Measurements from ENCODE around the gene KIAA0319L. TPM values are rescaled to one million over a fixed set of nuclear protein-coding genes. Genes with fewer than 3 reads are reported as not detected.
A peak's percentile ranks its signal among the peaks of the same experiment; 100 is the strongest.

Gene KIAA0319L
- polyA plus RNA-seq, 1 donor from 2014 or later = 38.1 TPM

- no peaks in the 10 kb centered on the region for H3K27me3 ChIP-seq (ENCODE audit: insufficient read depth, low read depth, low read length)
- peaks cover 6% of the 10 kb centered on the region for H3K79me2 ChIP-seq (replicated peaks; ENCODE audit: insufficient read depth, low read length)
- no peaks in the 10 kb centered on the region for H3K9me2 ChIP-seq (ENCODE audit: insufficient read depth, low read length)
- H4K20me1 ChIP-seq (ENCODE audit: insufficient read depth) = no peaks in the 10 kb centered on the region
- no peaks in the 10 kb centered on the region for H3K36me3 ChIP-seq (ENCODE audit: insufficient read depth, low read length)
- no peak overlapping the region for H3K27ac ChIP-seq (ENCODE audit: low read length)
- peaks cover 5% of the 10 kb centered on the region for H3F3A ChIP-seq (ENCODE audit: insufficient read depth, low read length, poor library complexity, severe bottlenecking)
- no peak for TF ChIP-seq SMC3 (conservative IDR thresholded peaks at IDR 0.05; ENCODE audit: poor library complexity)
- TF ChIP-seq MXI1 (conservative IDR thresholded peaks at IDR 0.05; ENCODE audit: poor library complexity, severe bottlenecking) = no peak
- TF ChIP-seq RAD21 (conservative IDR thresholded peaks at IDR 0.05) = no peak
- TF ChIP-seq EZH2 (IDR thresholded peaks at IDR 0.05; ENCODE audit: borderline replicate concordance, insufficient read depth, low read length, poor library complexity, severe bottlenecking) = no peak
- no peak for TF ChIP-seq POLR2AphosphoS5 (IDR thresholded peaks at IDR 0.05)
- no peak overlapping the region for H2AFZ ChIP-seq (ENCODE audit: low read depth, low read length)
- no peaks in the 10 kb centered on the region for H3K9me3 ChIP-seq (ENCODE audit: low read length)
- peak overlapping the region; percentile 39 for H3K4me3 ChIP-seq (ENCODE audit: low read length)
- H3K9ac ChIP-seq (ENCODE audit: low read length) = no peak overlapping the region
- H3K4me2 ChIP-seq (ENCODE audit: low read length) = no peak overlapping the region
These were observed 4.2 kb upstream of the KIAA0319L start for GRCh38 chr1:35561297-35561971.

GRCh38 chr1:35560256-35561225 lies 3.3 kb upstream of the KIAA0319L start:
- Histone ChIP-seq H4K20me1 (ENCODE audit: insufficient read depth) (no peaks in the 10 kb centered on the region), H3K79me2 (replicated peaks; ENCODE audit: insufficient read depth, low read length) (peaks cover 15% of the 10 kb centered on the region), H2AFZ (ENCODE audit: low read depth, low read length) (no peak overlapping the region), H3K9me3 (ENCODE audit: low read length) (no peaks in the 10 kb centered on the region), H3K27ac (ENCODE audit: low read length) (no peak overlapping the region), H3K4me3 (ENCODE audit: low read length) (peak overlapping the region; percentile 93), H3K9ac (ENCODE audit: low read length) (no peak overlapping the region), H3K9me2 (ENCODE audit: insufficient read depth, low read length) (no peaks in the 10 kb centered on the region), H3K4me2 (ENCODE audit: low read length) (no peak overlapping the region), H3F3A (ENCODE audit: insufficient read depth, low read length, poor library complexity, severe bottlenecking) (peaks cover 5% of the 10 kb centered on the region), H3K27me3 (ENCODE audit: insufficient read depth, low read depth, low read length) (no peaks in the 10 kb centered on the region), H3K36me3 (ENCODE audit: insufficient read depth, low read length) (no peaks in the 10 kb centered on the region)
- no peak for TF ChIP-seq MXI1 (conservative IDR thresholded peaks at IDR 0.05; ENCODE audit: poor library complexity, severe bottlenecking)
- TF ChIP-seq, protein P1, sequence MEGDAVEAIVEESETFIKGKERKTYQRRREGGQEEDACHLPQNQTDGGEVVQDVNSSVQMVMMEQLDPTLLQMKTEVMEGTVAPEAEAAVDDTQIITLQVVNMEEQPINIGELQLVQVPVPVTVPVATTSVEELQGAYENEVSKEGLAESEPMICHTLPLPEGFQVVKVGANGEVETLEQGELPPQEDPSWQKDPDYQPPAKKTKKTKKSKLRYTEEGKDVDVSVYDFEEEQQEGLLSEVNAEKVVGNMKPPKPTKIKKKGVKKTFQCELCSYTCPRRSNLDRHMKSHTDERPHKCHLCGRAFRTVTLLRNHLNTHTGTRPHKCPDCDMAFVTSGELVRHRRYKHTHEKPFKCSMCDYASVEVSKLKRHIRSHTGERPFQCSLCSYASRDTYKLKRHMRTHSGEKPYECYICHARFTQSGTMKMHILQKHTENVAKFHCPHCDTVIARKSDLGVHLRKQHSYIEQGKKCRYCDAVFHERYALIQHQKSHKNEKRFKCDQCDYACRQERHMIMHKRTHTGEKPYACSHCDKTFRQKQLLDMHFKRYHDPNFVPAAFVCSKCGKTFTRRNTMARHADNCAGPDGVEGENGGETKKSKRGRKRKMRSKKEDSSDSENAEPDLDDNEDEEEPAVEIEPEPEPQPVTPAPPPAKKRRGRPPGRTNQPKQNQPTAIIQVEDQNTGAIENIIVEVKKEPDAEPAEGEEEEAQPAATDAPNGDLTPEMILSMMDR (IDR thresholded peaks at IDR 0.05; ENCODE audit: poor library complexity, severe bottlenecking) = no peak
- no peak for TF ChIP-seq REST (IDR thresholded peaks at IDR 0.05; ENCODE audit: borderline replicate concordance)
- TF ChIP-seq RAD21 (conservative IDR thresholded peaks at IDR 0.05) = no peak
- no peak for TF ChIP-seq SMC3 (conservative IDR thresholded peaks at IDR 0.05; ENCODE audit: poor library complexity)
- TF ChIP-seq EZH2 (IDR thresholded peaks at IDR 0.05; ENCODE audit: borderline replicate concordance, insufficient read depth, low read length, poor library complexity, severe bottlenecking) = no peak
- no peak for TF ChIP-seq EP300 (conservative IDR thresholded peaks at IDR 0.05; ENCODE audit: poor library complexity, severe bottlenecking)
- no peak for TF ChIP-seq POLR2AphosphoS5 (IDR thresholded peaks at IDR 0.05)
- TF ChIP-seq TAF1 (IDR thresholded peaks at IDR 0.05; ENCODE audit: low read depth) = no peak
